ENCODE results near the gene IL5RA. TPM values are rescaled to one million over a fixed set of nuclear protein-coding genes. Genes with fewer than 3 reads are reported as not detected.

IL5RA gene
- total RNA-seq, 1 donor from 2014 or later = not detected

DNA sequence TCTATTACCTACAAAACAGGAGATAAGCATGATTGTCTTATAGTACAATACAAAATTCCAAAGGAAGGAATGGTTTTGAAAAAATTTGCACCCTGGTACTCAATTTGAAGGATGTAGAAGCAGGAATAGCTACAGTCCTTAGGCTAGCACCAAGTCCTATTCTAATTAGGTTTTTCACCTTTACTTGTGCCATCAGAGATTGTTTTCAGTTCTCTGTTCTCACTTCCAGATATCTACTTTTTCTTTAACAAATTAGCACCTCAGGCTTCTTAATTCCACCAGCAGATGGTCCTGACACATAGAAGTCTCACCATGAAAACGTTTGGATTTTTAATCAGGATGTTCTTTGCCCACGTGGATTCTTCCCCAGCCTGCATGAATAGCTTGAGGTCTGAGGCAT is 43.8 kb downstream of the IL5RA start:
- Mint-ChIP-seq H3K4me3 (no peak overlapping the region), H3K9me3 (no peaks in the 10 kb centered on the region), H3K4me1 (no peaks in the 10 kb centered on the region), H3K27ac (no peak overlapping the region), H3K27me3 (ENCODE audit: low read depth) (peaks cover 4% of the 10 kb centered on the region), H3K36me3 (no peaks in the 10 kb centered on the region)
- TF ChIP-seq, protein P1, sequence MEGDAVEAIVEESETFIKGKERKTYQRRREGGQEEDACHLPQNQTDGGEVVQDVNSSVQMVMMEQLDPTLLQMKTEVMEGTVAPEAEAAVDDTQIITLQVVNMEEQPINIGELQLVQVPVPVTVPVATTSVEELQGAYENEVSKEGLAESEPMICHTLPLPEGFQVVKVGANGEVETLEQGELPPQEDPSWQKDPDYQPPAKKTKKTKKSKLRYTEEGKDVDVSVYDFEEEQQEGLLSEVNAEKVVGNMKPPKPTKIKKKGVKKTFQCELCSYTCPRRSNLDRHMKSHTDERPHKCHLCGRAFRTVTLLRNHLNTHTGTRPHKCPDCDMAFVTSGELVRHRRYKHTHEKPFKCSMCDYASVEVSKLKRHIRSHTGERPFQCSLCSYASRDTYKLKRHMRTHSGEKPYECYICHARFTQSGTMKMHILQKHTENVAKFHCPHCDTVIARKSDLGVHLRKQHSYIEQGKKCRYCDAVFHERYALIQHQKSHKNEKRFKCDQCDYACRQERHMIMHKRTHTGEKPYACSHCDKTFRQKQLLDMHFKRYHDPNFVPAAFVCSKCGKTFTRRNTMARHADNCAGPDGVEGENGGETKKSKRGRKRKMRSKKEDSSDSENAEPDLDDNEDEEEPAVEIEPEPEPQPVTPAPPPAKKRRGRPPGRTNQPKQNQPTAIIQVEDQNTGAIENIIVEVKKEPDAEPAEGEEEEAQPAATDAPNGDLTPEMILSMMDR (IDR thresholded peaks at IDR 0.05; ENCODE audit: unreplicated experiment) = no peak
- no peak for DNase-seq (ENCODE audit: low spot score in 2 of 2, unreplicated experiment in 2 of 2)

DNA sequence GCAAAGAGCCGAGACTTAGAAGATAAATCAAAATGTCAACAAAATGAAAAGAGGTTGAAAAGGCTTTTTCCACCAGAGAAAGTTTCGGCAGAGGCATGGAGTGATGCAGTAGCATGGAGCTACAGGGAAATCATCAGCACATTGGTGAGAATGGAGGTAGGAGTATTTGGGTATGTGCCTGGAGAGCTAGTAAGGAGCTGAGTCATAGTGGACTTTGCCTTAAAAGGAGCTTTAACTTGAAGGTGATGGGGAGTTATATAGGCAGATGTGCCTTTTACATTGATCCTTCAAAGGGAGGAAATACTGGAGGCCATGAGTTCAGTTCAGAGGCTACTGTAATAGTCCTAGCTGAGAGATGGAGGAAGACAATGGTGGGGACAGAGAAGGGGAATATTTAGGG is 44.3 kb downstream of the IL5RA start:
- H3K36me3 Mint-ChIP-seq = no peaks in the 10 kb centered on the region
- no peaks in the 10 kb centered on the region for H3K9me3 Mint-ChIP-seq
- no peaks in the 10 kb centered on the region for H3K4me1 Mint-ChIP-seq
- TF ChIP-seq, protein P1 (IDR thresholded peaks at IDR 0.05; ENCODE audit: unreplicated experiment) = no peak
- no peak overlapping the region for H3K27ac Mint-ChIP-seq
- H3K4me3 Mint-ChIP-seq = no peak overlapping the region
- DNase-seq (ENCODE audit: low spot score in 2 of 2, unreplicated experiment in 2 of 2) = no peak
- peaks cover 4% of the 10 kb centered on the region for H3K27me3 Mint-ChIP-seq (ENCODE audit: low read depth)

DNA sequence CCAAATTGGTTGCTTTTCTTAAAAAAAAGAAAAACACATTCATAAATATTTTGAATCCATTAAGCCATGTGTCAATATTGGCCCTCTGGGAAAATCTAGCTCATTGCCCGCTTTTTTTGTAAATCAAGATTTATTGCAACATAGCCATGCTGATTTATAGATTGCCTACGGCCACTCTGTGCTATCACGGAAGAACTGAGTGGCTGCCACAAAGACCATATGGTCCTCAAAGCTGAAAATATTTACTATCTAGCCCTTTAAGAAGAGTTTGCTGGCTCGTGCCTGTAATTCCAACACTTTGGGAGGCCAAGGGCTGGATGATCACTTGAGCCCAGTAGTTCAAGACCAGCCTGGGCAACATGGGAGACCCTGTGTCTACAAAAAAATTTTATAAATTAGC is 45.9 kb downstream of the IL5RA start:
- TF ChIP-seq, protein P1 (IDR thresholded peaks at IDR 0.05; ENCODE audit: unreplicated experiment) = no peak
- no peaks in the 10 kb centered on the region for H3K4me1 Mint-ChIP-seq
- no peak overlapping the region for H3K4me3 Mint-ChIP-seq
- no peaks in the 10 kb centered on the region for H3K36me3 Mint-ChIP-seq
- H3K27me3 Mint-ChIP-seq (ENCODE audit: low read depth) = peaks cover 2% of the 10 kb centered on the region
- no peaks in the 10 kb centered on the region for H3K9me3 Mint-ChIP-seq
- H3K27ac Mint-ChIP-seq = no peak overlapping the region
- DNase-seq (ENCODE audit: low spot score in 2 of 2, unreplicated experiment in 2 of 2) = no peak

DNA sequence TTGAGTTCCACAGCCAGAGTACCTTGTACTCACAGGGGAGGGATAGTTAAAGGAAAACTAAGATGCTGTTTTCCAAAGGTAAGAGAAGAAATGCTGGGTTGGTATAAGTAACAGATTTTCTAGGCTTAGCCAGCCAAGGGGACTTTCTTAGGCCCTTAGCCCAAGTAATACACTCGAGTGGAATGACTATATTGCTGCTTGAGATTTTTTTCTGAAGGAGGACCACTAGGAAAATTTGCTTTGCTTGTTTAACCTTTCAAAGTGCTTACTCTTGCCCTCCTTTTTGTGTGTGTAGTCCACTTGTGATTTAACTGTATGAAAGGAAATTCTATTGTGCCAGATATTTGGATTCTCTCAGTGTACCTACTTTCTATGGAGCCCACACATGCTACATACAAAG is 50.5 kb downstream of the IL5RA start:
- Mint-ChIP-seq H3K36me3 (no peaks in the 10 kb centered on the region), H3K9me3 (no peaks in the 10 kb centered on the region), H3K4me3 (no peak overlapping the region), H3K27me3 (ENCODE audit: low read depth) (no peaks in the 10 kb centered on the region), H3K4me1 (no peaks in the 10 kb centered on the region), H3K27ac (no peak overlapping the region)
- TF ChIP-seq, protein P1 (IDR thresholded peaks at IDR 0.05; ENCODE audit: unreplicated experiment) = no peak
- DNase-seq (ENCODE audit: low spot score in 2 of 2, unreplicated experiment in 2 of 2) = no peak

DNA sequence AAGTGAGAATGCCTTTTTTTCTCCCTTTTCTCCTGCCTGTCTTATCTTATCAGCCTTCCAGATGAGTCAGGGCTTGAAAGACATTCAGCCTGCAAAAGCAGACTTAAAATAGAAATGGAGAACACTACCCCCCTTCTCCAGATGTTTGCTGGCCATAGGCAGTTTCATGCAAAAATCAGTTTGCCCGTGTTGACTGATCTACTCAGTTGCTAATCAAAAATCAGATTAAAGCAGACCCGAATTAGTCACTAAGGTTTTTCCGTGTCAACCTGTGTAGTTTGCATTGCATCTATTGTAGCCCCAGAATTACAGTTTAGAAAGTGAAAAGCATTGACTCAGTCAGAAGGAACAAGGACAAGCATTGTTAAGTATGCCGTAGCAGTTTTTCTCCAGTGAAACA is 56.2 kb downstream of the IL5RA start:
- Mint-ChIP-seq H3K4me1 (peaks cover 9% of the 10 kb centered on the region), H3K27ac (no peak overlapping the region), H3K4me3 (no peak overlapping the region), H3K9me3 (no peaks in the 10 kb centered on the region), H3K27me3 (ENCODE audit: low read depth) (peaks cover 6% of the 10 kb centered on the region), H3K36me3 (peaks cover 2% of the 10 kb centered on the region)
- TF ChIP-seq, protein P1 (IDR thresholded peaks at IDR 0.05; ENCODE audit: unreplicated experiment) = no peak
- DNase-seq (ENCODE audit: low spot score in 2 of 2, unreplicated experiment in 2 of 2) = no peak
